HuH-7 (cell line): ENCODE results near the gene LAMB4.

Source experiments
- DNase-seq: peaks from one replicate; pipeline ENCODE4 v3.0.0; 2011; ENCODE audit warnings: low spot score

The LAMB4 gene

GRCh38 chr7:108140671-108141070, 10.5 kb upstream of the LAMB4 start:
- no peak for DNase-seq

DNA sequence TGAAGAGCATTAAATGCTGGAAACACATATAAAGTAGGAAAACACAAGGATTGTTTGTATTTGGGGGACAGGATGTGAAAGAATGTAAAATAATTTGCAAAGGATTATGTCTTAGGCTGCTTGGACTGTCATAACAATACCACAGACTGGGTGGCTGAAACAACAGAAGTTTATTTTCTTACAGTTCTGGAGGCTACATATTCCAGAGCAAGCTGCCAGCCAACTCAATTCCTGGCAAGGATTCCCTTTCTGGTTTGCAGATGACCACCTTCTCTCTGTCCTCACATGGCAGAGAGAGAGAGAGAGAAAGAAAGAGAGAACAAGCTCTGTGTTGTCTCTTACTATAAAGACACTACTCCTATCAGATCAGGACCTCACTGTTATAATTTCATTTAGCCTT, 8.8 kb upstream of the LAMB4 start:
- DNase-seq = no peak

DNA sequence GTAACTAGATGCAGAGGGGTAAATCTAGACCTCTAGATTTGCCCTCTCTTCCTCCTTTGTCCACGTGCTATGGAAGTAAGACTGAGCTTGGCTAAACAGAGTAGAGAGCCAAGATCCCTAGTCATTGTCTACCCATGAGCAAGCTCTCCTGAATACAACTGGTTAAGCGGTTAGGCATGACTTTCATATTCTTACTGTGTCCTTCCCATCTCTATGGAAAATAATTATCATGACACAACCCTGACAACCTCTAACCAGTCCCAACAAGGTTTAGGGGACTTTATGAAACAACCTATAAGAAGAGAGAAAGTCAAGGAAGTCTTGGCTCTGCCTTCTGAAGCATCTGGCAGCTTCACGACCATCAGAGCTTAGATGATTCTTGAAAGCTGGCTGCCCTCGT, 7.8 kb upstream of the LAMB4 start:
- no peak for DNase-seq

DNA sequence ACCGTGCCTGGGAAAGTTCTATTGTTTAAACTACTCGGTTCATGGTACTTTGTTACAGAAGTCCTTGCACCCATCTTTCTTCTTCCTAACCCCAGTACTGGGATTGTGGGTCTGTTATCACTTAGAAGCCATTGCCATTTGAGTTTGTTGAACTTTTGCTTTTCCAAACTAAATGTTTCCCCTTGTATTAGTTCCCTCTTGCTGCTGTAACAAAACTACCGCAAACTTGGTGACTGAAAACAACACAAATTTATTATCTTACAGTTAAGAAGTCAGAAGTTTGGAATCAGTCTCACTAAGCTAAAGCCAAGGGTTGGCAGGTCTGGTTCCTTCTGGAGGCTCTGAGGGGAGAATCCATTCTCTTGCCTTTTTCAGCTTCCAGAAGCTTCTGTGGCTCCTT, 6.9 kb upstream of the LAMB4 start:
- DNase-seq = no peak

- no peak for DNase-seq
Measured at GRCh38 chr7:108136191-108136688, 6.1 kb upstream of the LAMB4 start.

DNA sequence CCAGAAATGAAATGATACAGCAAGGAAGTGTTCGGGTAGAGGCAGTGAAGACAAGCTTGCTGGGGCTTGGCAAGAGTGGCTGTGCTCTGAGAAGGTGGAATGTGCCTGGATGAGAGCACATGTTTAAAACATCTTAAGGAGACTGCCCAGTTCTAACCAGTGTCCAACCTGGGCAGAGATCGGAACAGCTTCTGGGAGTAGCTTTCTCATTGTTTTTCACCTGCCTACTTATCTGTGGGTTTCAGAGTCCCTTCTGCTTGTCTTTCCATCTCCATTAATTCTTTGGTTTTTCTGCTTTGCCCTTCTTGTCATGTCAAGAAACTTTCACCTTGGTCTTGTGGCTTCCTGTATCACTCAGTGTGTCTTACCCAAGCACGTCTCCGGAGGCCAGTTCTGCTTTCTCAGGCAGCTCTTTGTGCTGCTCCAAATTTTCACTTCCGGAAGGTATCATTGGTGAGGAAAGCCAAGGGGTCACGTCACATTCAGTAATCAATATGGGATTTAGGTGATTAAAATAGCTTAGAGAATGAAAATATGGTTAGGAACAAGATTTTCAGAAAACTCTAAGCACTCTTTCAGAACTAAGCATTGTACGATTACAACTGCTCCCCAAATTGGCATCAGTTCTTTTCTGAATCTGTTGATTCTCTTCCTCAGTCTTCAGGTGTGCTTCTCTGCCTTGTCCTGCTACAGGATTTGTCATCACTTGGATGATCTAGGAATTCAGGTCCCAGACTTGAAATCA, 5.5 kb upstream of the LAMB4 start:
- no peak for DNase-seq

- DNase-seq = no peak
Measured at GRCh38 chr7:108134486-108134885, 4.3 kb upstream of the LAMB4 start.

- no peak for DNase-seq
Measured at GRCh38 chr7:108132551-108133265, 2.5 kb upstream of the LAMB4 start.

DNA sequence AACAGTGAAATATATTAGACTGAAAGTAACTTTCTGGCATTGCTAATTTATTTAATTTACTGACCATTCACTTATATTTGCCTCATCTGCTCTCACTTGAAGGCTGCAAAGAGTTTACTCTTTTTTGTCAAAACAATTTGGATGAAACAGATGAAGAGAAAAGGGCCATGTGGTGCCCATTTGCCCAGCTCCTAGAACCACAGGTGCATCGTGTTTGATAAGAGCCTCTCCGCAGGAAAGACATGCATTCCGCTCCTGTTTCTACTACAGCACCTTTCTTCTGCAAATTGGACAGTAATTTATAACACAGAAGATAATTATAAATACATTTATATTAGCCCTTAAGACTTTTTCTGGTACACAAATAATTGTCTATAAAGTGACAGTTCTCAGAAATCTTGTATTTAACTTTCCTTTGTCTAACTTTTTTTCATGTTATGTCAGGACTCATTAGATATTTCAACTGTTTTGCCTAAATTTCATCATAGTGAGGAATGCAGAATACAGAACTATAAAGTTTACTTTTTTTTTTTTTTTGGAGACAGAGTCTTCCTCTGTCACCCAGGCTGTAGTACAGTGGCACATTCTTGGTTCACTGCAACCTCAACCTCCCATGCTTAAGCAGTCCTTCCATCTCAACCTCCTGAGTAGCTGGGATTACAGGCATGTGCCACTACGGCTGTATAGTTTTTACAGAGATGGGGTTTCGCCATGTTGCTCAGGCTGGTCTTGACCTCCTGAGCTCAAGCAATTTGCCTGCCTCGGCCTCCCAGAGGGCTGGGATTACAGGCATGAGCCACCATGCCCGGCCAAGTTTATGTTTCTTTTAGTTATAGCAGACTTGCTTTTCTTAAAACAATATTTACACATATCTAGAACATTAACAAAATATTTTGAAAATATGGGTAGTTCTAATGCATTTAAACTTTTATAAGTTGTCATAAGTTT, 869 bp downstream of the LAMB4 start:
- no peak for DNase-seq

GRCh38 chr7:108128514-108128913, 1.6 kb downstream of the LAMB4 start:
- no peak for DNase-seq

- no peak for DNase-seq
Measured at GRCh38 chr7:108127461-108127860, 2.7 kb downstream of the LAMB4 start.

DNA sequence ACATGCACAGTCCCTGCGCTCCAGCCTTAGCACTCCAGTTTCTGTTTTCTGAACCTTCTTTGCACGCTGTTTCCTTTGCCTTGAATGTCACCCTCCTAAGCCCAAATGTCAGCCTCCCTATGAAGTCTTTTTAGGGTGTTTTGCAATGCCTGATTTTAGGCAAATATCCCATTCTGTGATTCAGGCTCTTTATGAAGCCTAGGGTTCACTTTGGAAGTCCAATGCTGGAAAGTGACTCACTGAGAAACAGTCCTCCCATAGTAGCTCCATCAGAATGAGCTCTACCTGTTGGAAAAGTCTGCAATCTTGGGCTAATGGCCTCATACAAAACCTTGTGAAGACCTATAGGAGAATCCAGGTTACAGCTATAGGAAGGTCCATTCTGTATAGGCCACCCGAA, 5.3 kb downstream of the LAMB4 start:
- DNase-seq = no peak

- DNase-seq = no peak
Measured at GRCh38 chr7:108122181-108122580, 8.0 kb downstream of the LAMB4 start.

- no peak for DNase-seq
Measured at GRCh38 chr7:108120933-108121332, 9.2 kb downstream of the LAMB4 start.

- no peak for DNase-seq
Measured at GRCh38 chr7:108120196-108120595, 10.0 kb downstream of the LAMB4 start.

DNA sequence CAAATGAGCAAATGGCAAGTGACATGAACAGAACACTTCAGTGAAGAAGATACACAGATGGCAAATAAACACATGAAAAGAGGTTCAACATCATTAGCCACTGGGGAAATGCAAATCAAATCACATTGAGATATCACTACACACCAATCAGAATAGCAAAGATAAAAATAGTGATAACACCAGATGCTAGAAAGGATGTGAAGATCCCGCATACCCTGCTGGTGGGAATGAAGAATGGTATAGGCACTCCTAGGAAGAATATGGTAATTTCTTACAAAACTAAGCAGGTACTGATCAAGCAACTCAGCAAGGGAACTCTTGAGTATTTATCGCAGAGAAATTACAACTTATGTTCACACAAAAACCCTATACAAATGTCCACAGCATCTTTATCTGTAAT, 11.2 kb downstream of the LAMB4 start:
- DNase-seq = no peak

DNA sequence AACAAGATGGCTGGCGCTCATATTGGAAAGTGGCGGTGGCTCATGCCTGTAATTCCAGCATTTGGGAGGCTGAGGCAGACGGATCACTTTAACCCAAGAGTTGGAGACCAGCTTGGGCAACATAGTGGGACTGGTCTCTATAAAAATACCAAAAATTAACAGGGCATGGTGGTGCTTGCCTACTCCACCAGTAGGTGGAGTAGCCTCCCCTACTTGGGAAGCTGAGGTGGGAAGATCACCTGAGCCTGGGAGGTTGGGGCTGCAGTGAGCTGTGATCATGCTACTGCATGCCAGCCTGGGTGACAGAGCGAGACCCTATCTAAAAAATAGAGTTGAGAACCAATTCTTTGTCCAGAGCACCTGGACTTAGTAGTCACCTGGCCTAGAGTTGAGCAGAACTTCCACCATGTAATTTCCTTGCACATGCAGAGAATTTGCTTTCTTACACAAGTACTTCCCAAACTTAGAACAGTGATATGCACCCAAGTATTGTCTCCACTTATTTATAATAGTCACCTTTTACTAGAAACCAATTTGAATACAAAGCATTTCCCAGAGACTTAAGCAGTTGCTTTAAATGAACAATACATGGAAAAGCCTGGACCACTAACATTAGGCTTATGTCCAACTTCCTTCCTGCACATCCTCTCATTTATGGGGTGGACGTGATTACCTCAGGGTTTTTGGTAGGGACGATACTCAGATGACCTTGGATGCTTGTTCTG, 15.9 kb downstream of the LAMB4 start:
- DNase-seq = peak; percentile 34

DNA sequence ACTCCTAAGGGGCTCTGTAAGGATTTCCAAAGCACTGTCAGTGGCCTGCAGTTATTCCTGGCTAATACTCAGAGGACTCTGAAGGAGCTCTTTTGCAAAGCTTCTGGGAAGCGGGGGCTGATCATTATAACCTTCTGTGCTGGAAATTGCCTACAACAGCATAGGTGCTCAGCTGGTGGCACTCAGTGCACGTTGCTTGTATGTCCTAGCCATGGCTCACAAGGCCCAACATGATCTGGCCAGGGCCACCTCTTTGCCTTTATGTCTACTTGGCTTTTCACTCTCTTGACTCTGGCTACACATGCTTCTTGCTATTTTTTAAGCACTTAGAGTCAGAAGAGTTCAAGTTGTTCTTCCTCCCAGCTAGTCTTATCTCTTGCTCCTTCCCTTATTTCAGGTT, 17.5 kb downstream of the LAMB4 start:
- no peak for DNase-seq

GRCh38 chr7:108109221-108109908, 20.8 kb downstream of the LAMB4 start:
- DNase-seq = peak; percentile 51

- no peak for DNase-seq
Measured at GRCh38 chr7:108108131-108108530, 22.0 kb downstream of the LAMB4 start.

GRCh38 chr7:108104324-108104723, 25.8 kb downstream of the LAMB4 start:
- no peak for DNase-seq
